ENCODE data around the gene NDUFB8.

NDUFB8 gene

DNA sequence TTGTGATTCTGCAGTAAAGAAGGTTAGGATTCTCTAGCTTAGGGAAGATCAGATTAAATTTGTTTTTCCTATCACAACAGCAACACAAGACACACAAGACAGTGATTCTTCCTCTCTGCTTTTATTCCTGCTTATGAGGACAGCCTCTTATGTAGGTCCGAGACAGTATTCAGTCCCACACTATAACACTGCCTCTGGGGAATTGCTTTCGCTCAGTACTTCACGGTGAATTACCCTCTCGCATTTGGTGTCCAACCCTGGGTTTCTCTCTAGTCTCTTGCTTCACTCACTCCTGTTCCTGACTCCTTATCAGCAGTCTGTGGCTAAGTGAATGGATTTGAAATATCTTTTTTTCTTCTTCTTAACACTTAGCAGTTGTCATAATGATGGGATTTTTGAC is 7.8 kb upstream of the NDUFB8 start:
- no peak for DNase-seq (ENCODE audit: low read depth in 2 of 2)

DNA sequence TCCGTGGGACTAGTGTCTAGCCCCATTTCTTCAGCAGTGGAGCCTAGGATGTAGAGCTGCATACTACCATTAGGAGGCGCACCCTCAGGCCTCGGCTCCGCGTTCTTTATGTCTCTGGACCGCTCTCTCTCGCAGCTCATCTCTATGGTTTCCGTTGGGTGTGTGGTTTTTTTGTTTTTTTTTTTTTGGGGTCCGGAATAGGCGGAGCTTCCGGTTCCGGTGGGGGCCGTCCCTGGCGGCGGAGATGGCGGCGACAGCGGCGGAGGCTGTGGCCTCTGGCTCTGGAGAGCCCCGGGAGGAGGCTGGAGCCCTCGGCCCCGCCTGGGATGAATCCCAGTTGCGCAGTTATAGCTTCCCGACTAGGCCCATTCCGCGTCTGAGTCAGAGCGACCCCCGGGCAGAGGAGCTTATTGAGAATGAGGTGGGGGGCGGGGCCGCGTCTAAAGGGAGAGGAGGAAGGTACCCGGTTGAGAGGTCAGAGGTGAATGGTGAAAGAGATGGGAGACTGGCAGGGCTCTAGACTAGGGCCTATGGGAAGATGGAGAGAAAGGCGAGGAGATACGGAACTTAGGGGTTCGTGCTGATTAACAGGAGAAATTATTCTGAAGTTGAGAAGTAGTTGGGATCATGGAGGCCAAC is 6.2 kb upstream of the NDUFB8 start, which contains the start of gene HIF1AN:
Gene HIF1AN, plus strand, starts transcription at position 229 of the 639 bp plus-strand sequence. Its CDS starts 16 bp downstream, at position 245.
- DNase-seq (ENCODE audit: low read depth in 2 of 2) = peak; percentile 76 to 77

DNA sequence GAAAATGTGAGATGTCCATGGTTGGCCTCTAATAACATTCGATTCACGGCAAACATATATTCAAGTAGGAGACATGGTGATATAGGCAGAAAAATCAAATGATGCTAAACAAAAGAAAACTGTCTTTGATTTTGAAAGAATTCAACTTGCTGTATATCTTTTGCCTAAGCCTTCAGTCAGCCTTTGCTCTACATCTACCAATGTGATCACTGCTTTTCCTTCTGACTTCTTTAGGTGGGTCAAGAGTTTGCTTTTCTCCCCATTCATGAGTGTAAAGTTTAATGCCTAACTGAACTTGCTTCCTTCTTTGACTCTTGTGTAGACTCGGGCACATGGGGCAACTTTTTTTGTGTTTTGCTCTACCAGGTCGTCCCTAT is 5.7 kb upstream of the NDUFB8 start:
- no peak for DNase-seq (ENCODE audit: low read depth in 2 of 2)

DNA sequence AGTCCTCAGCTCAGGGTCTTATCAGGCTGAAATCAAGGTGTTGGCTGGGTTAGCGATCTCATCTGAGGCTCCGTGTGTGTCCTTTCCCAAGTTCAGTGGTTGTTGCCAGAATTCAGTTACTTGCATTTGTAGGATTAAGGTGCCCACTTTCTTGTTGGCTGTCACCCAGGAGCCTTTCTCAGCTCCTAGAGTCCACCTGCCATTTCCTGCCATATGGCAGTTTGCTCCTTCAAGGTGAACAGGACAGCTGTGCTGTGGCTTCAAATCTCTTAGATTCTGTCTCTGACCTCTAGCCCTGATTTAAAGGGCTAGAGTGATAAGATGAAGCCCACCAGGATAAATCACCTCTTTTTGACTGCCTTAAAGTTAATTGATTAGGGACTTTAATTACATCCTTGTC is 5.1 kb upstream of the NDUFB8 start:
- no peak for DNase-seq (ENCODE audit: low read depth in 2 of 2)

DNA sequence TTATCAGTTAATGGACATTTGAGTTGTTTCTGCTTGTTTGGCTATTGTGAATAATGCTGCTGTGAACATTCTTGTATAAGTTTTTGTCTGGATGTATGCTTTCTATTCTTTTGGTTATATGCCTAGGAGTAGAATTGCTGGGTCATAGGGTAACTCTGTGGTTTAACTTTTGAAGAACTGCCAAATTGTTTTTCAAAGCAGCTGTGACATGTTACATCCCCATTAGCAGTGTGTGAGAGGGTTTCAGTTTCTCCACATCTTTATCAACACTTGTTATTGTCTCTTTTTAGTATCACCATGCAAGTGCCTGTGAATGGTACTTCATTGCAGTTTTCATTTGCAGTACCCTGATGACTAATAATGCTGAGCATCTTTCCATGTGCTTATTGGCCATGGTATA is 2.1 kb upstream of the NDUFB8 start:
- DNase-seq (ENCODE audit: low read depth in 2 of 2) = no peak

DNA sequence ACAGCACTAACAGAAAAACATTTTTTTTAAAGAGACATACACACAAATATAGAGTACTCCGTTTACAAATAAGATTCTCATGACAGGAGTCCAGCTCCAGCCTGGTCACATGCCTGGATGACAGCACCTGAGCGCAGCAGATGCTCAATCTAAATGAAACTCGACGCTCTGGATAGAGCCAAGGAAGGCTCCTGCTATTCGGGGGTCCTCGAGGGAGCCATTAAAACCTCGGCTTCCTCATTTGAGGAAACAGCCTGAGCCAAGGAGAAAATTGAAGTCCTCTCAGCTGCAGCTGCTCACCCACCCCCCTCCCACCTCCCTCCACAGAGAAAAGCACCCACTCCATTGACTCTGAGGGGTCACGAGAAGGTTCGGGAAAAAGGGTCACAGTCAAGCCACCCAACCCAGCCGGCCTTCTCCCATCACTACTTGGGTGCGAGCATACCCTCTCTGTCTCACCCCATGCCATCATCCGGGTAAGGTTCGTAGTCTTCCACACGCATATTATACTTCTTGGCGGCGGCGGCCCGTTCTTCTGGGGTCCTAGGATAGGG is 673 bp downstream of the NDUFB8 start:
- no peak for DNase-seq (ENCODE audit: low read depth in 2 of 2)

DNA sequence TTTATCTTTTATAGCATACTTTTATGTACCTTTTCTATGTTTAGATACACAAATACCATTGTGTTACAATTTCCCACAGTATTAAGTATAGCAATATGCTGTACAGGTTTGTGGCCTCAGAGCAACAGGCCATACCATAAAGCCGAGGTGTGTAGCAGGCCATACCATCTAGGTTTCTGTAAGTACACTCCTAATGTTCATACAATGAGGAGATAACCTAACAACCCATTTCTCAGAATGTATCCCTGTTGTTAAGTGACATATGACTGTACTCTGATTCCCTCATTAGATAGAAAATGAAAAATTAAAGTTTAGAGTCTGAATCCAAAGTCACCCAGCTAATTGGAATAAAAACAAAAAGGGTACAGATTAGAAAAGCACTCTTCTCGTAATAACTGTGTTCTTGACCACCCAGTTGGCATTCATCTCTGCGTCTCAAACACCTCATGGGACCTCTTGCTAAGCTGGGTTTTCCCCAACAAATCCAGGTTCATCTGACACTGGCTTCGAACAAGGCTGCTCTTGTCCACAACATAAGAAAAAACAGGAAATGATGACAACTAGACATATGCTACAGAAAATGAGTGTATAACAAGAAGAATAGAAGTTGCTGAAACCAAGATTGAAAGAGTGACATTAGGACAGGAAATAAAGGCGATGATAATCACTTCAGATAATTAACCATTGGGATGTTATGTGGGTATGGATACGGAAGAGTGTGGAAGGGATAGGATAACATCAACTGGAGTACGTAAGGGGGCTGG is 1.4 kb downstream of the NDUFB8 start:
- no peak for DNase-seq (ENCODE audit: low read depth in 2 of 2)

DNA sequence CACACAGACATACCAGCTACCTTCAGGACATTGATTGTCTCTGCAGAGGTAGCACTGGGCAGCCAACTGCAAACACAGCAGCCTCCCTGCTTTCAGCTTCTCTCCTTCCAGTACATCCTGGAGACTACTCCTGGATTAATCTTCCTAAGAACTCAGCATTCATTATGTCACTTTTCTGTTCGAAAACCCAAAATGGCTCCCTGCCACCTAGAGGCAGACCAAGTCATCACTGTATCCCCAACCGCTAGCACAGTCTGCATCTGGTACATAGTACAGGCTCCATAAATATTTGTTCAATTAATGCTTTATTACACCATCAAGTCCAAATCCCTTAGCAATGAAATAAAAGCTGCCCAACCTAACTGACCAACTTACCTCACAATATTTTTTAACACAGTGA is 5.0 kb downstream of the NDUFB8 start:
- no peak for DNase-seq (ENCODE audit: low read depth in 2 of 2)

DNA sequence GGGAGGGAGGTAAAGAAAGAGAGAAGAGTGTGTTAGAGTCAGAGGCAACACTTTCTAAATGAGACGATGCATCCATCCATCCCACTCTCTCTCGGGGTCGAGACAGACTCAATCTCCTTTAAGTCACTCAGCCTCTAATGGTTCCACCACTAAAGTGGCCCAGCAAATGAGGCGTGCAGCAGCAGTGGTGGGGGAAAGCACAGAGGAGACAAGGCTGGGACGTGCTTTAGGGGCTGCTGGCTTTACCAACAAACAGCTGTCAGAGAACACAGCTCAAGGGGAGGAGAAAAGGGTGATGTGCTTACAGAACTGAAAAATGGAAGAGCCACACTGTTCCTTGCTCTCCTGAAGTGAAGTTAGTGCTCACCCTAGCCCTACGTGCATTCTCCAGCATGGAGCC is 5.5 kb downstream of the NDUFB8 start:
- DNase-seq (ENCODE audit: low read depth in 2 of 2) = no peak

DNA sequence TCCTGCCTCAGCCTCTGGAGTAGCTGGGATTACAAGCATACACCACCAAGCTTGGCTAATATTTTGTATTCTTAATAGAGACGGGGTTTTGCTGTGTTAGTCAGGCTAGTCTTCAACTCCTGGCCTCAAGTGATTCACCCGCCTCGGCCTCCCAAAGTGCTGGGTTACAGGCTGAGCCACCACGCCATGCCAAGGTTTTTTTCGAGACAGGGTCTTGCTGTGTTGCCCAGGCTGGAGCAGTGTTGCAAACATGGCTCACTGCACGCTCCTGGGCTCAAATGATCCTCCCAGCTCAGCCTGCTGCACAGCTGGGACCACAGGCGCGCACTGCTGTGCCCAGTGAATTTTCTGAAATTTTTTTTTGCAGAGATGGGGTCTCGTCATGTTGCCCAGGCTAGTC is 6.7 kb downstream of the NDUFB8 start:
- no peak for DNase-seq (ENCODE audit: low read depth in 2 of 2)

DNA sequence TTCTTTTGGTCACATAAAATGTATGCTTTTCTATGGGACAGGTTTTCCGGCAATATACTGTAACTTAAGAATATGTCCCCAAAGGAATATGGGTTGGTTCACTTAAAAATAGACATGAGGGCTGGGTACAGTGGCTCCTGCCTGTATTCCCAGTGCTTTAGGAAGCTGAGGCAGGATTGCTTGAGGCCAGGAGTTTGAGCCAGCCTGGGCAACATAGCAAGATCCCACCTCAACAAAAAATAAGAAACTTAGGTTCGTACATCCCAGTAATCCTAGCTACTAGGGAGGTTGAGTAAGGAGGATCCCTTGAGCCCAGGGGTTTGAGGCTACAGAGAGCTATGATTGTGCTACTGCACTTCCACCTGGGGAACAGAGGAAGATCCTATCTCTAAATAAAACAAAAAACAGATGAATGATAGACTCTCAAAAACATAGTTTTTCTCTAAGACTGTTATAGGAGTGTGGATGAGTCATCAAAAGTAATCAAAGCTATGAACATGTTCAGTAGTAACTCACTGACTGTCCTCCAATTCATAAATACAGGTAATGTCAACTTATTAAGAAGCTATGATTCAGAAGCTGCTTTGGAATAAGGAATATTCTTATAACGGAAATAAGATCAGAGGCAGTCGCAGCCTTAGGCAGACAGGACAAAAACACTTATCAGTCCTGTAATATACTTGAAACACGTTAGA is 7.4 kb downstream of the NDUFB8 start:
- no peak for DNase-seq (ENCODE audit: low read depth in 2 of 2)

DNA sequence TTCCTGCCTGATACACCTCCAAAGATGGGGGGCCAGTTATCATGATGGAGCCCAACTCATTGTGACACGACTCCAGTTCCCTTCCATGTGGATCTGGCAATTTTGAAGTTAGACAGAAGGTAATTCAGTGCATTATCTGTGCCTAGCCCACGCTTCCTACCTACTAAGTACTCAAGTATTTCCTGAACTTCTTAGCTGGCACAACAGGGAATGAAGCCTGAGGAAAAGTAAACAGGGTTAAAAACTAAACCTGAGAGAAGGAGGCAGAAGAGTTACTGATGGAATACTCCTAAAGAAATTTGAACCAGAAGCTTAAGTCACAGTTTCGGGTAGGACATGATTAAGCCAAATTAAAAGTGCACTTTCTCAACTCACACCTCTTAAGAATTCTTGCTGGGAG is 8.9 kb downstream of the NDUFB8 start:
- no peak for DNase-seq (ENCODE audit: low read depth in 2 of 2)

DNA sequence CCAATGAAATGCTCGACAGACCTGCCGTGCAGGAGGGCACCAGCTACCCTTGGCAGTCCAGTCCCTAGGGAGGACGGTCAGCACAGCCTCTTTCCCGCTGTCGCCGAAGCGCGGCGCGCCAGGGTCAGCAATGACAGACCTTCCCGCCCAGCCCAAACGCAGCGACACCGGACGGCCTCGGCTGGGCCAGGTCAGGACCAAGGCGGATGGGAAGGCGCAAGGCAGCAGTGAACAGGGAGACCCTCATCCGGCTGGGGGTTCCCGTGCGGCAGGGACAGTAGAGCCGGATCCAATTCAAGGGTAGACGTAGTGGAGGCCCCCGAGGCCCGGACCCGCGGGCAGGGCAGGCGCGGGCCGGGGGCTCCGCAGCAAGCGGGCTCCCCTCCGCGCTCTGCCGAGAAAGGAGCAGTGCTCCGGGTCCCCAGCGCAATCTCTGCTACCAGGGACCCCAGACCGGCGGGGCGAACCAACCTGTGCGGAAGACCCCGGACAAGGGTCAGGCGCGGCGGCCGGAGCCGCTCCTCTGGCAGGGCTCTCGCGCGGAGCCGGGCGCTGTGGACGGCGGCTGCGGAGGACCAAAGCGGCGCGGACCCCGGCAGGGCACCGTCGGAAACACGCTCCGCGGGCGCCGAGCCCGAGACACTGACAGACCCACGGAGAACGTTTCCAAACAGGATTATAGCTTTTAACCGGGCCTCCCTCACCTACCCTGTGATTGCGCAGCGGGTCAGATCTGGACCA is 10.2 kb downstream of the NDUFB8 start, which contains the start of gene SEC31B:
Gene SEC31B, minus strand, starts transcription at position 551 of the 741 bp plus-strand sequence. CDS start 2,909 bp downstream, outside the sequence.
- no peak for DNase-seq (ENCODE audit: low read depth in 2 of 2)

DNA sequence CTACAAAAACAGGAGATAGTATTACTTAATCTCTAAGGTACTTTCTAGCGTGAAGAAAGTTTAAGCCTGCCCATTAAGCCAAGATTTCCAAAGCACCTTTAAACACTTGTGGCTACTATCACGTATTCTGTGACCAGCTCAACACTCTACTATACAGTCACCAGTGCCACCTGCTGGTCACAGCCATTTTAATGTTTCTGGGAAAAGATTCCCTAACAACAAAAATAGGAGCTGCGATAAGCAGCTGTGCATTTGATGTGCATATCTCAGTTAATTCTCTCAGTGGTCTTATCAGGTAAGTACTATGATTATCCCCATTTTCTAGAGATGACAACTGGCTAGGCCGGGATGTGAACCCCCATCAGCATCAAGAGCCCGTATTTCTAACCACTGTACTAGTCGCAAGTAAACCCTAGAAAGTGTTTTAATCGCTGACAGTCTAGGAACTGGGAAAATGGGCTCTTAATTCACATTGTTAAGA is 10.9 kb downstream of the NDUFB8 start:
- peak in 1 of 2 donors; percentile 54 for DNase-seq (ENCODE audit: low read depth in 2 of 2)

DNA sequence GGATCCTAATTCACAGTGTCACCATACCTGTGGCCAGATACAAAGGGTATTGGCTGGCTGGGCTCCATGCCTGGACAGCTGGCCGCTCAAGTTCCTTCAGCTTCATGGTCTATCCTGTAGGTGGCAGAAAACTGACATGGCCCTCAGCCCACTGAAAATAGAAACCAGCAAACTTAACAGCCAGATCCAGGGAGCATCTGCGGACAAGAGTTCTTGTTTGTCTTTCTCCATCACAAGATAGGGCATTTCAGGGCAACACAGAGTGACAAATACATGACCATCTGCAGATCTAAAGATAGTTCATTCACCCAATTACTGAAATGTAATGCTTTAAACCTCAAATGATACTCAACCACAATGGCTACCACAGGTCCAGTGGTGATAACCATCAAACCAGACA is 12.8 kb downstream of the NDUFB8 start:
- no peak for DNase-seq (ENCODE audit: low read depth in 2 of 2)

DNA sequence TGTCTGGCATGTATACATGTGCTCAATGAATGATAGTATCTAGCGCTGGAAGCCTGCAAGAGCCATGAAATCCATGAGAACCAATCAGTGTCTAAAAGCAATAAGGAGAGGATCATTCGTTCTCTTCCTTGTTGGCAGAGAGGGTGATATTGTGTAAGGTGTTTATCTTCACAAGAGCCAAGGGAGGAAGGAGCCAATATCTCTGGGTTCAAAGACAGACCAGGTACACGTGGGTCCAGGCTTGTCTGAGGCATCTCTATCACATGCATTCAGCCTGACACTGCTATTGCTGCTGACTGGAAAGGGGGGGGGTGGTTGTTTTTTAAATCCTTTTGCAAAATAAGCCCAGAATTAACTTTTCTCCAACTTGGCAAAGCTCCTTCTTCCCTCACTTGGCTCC is 14.1 kb downstream of the NDUFB8 start:
- no peak for DNase-seq (ENCODE audit: low read depth in 2 of 2)

DNA sequence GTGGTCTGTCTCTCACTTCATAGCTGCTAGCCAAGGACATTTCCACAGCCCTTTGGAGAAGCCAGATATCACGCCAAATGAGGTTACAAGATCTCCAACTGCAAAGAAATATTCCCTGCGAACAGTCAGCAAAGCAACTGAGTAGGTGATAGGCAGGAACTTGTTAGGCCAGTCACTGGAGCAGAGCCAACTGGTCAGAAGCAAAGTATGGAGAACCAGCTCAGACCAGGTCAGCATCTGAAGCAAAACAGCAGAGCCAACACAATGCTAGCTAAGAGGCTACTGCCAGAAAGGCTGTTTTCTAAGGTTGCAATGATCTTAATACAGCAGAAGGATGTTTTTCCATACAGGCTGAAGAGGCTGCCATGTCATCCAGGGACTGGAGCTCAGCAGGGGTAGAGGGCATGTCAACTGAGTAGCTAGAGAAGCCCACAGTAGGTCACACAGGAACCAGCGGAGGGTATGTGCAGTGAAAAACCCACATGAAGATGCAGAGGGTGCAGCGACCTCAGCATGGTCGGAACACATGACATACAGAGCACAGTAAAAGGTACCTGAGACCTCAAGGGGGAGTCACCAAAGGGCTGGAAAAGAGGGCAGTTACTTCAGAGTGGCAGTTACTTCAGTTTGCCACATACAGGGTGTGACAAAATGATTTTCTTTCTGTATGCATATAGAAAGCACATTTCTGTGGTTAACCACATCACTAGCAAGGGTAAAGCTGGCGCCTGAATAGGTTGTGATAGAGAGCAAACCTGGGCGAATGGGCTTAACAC is 18.9 kb downstream of the NDUFB8 start:
- peak in 1 of 2 donors; percentile 58 for DNase-seq (ENCODE audit: low read depth in 2 of 2)

DNA sequence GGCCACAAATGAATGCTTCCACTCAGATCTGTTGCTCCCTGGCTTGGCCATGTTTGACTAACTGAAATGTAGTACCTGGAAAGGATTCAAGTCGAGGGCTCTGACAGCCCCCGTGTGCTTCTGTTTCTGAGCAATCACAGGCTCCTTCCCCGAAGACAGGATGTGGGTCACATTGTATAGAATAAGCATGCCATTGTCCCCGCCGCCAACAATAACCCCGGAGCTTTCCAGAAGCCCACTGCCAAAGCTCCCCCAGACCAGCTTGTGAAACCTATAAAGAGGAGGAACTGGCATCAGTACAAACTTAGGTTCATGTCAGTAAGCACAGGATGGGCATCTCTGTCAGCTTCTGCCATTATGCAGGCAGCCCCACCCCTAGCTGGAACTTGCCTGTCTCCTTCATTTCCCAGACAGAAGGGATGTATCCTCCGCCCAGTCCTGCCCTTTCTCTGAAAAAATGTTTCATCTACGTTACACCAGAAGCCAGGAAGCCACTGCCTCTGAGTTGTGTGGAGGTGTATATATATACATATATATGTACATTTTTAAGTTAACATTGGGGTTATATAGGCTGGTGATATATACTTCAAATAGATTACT is 20.3 kb downstream of the NDUFB8 start:
- no peak for DNase-seq (ENCODE audit: low read depth in 2 of 2)

DNA sequence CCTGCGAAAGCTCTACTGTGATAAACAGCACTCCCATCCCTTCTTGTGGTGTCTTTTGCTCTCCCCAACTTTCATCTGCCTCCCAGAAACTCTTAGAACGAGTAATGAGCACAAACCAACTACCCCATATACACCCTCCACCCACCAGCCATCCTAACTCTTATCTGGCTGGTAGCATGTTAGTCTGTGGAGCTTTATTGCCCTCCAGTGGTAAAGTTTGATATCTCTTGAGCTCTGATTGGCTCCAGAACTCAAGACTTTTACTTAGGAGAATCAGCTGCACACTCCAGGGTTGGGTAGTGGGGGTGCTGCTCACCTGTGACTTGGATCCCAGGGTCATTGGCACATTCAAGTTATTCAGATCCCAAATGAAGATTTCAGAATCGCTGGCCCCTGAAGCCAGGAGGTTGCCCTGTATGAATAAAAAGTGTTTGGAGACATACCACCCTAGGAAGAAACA is 20.9 kb downstream of the NDUFB8 start:
- DNase-seq (ENCODE audit: low read depth in 2 of 2) = no peak

DNA sequence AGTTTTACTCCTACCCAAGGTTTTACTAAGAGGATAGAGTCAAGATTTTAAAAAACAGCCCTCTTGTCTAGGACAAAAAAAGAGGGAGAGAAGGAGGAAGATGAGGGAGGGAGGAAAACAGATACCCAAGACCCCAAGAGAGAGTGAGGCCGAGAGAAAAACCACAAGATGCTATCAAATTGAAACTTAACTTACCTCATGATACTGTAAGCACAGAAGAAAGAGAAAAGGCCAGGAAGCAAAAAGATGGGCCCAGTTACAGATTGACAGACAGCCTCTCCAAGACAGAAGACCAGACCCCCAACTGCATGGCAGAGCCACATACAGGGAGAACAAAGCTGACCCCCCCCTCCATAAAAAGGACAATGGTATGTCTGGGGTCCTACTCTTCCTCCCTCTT is 21.4 kb downstream of the NDUFB8 start:
- DNase-seq (ENCODE audit: low read depth in 2 of 2) = no peak

Data from stimulated activated CD8-positive, alpha-beta memory T cell treated with anti-CD3 and anti-CD28 coated beads, Interleukin-2, amount 100 ng/mL, for 48 hours (primary cell).